GM12872 (cell line): Measurements from ENCODE around the gene LRG1.

Experiments used
- CTCF ChIP-seq: IDR thresholded peaks from 3 replicates; pipeline ENCODE4 v1.5.1; 2011; ENCODE audit warnings: low read depth, mild to moderate bottlenecking, low read length, moderate library complexity; ENCODE audit not compliant: insufficient read depth

Gene LRG1

GRCh38 chr19:4583961-4584669, 44.3 kb upstream of the LRG1 start:
- TF ChIP-seq CTCF, result no peak

- no peak for TF ChIP-seq CTCF
Measured at GRCh38 chr19:4582980-4583842, 43.4 kb upstream of the LRG1 start.

- no peak for TF ChIP-seq CTCF
Measured at GRCh38 chr19:4581666-4582553, 42.1 kb upstream of the LRG1 start.

- no peak for TF ChIP-seq CTCF
Measured at GRCh38 chr19:4580961-4581665, 41.3 kb upstream of the LRG1 start.

- no peak for TF ChIP-seq CTCF
Measured at GRCh38 chr19:4580021-4580901, 40.4 kb upstream of the LRG1 start.

GRCh38 chr19:4579389-4579788, 39.6 kb upstream of the LRG1 start:
- TF ChIP-seq CTCF, result no peak
